Natural killer cell (primary cell): ENCODE data around the gene EPHB1. TPM values are rescaled to one million over a fixed set of nuclear protein-coding genes. Genes with fewer than 3 reads are reported as not detected.

ENCODE experiments used
- ATAC-seq, 3 donors: fragments of 150-1000 bp in 2 of 3; fragments of 200-7000 bp in 1 of 3; cut with Tn5 transposase; 1 replicate in 1 of 3; 2 replicates in 2 of 3; pipeline ENCODE4 v1.10.0; 2021; ENCODE audit warnings: mild to moderate bottlenecking in 2 of 3, moderate library complexity in 2 of 3
- DNase-seq, 2 donors: peaks; one replicate each; pipeline versions ENCODE4 v3.0.0 to v3.0.0-alpha.2; 2013 to 2021; ENCODE audit warnings: mixed read lengths in 1 of 2
- H3K27ac ChIP-seq: one replicate; pipeline ENCODE4 v1.5.1; 2013; ENCODE audit warnings: mild to moderate bottlenecking, low read length
- H3K27me3 ChIP-seq: one replicate; pipeline ENCODE4 v1.6.1; 2013; ENCODE audit warnings: low read length; ENCODE audit not compliant: control insufficient read depth, insufficient read depth
- H3K36me3 ChIP-seq: one replicate; pipeline ENCODE4 v1.6.1; 2013; ENCODE audit warnings: low read length; ENCODE audit not compliant: control insufficient read depth, insufficient read depth
- H3K4me1 ChIP-seq: one replicate; pipeline ENCODE4 v1.6.1; 2013; ENCODE audit warnings: low read length; ENCODE audit not compliant: control insufficient read depth, insufficient read depth
- H3K4me3 ChIP-seq: one replicate; pipeline ENCODE4 v1.5.1; 2013; ENCODE audit warnings: low read length
- H3K9me3 ChIP-seq: one replicate; pipeline ENCODE4 v1.6.1; 2013; ENCODE audit warnings: low read length; ENCODE audit not compliant: control insufficient read depth, insufficient read depth
- H3K27ac Mint-ChIP-seq, 2 donors: one replicate each; pipeline ENCODE4 v1.8.0; 2022; ENCODE audit warnings: mild to moderate bottlenecking in 2 of 2, mixed read lengths in 2 of 2, moderate library complexity in 1 of 2
- H3K27me3 Mint-ChIP-seq, 2 donors: one replicate each; pipeline ENCODE4 v1.8.0; 2022; ENCODE audit warnings: low read depth in 2 of 2, mixed read lengths in 2 of 2
- H3K36me3 Mint-ChIP-seq: one replicate; pipeline ENCODE4 v1.8.0; 2022; ENCODE audit warnings: mixed read lengths
- H3K4me1 Mint-ChIP-seq, 2 donors: one replicate each; pipeline ENCODE4 v1.8.0; 2022; ENCODE audit warnings: mixed read lengths in 2 of 2
- H3K4me3 Mint-ChIP-seq: one replicate; pipeline ENCODE4 v1.8.0; 2022; ENCODE audit warnings: mild to moderate bottlenecking, moderate library complexity, mixed read lengths
- H3K9me3 Mint-ChIP-seq, 2 donors: one replicate each; pipeline ENCODE4 v1.8.0; 2022; ENCODE audit warnings: mixed read lengths in 2 of 2
- CTCF ChIP-seq: fragments of 200-600 bp; IDR thresholded peaks from one replicate; pipeline ENCODE4 v1.8.0; 2022; ENCODE audit warnings: antibody characterized with exemption
- WGBS: methylation state at CpG from one replicate; pipeline ENCODE4 v1.1.7; 2013; ENCODE audit warnings: missing lambda C conversion rate; ENCODE audit not compliant: insufficient coverage; 5-methylcytosine and 5-hydroxymethylcytosine counted together
- intact Hi-C: fragments of 100-400 bp; cut with micrococcal nuclease; formaldehyde crosslinking; loops from one replicate; pipeline ENCODE4 v1.14.2; 2022
- total RNA-seq, 4 donors: library from RNA; stranded (reverse); fragments of 120-200 nt in 1 of 4; gene quantifications; one replicate each; pipeline versions ENCODE4 v1.2.3 to v1.2.4, GENCODE V29; 2013 to 2022

EPHB1 gene
- total RNA-seq, 3 donors from 2014 or later (not counting 1 experiment from before 2014, with no cell fraction given): 0.60 TPM; not detected in 2

- DNase-seq (no peak), ATAC-seq (no peak)
- no peaks in the 10 kb centered on the region for H3K27me3 Mint-ChIP-seq
- H3K36me3 ChIP-seq: no peaks in the 10 kb centered on the region
- 97% methylated on average over 3 of the region's 3 CpGs for WGBS
- TF ChIP-seq CTCF: no peak
- H3K27me3 ChIP-seq: no peaks in the 10 kb centered on the region
- H3K4me1 Mint-ChIP-seq: no peaks in the 10 kb centered on the region
- H3K4me3 ChIP-seq: no peak overlapping the region
- peaks cover 3 to 6% of the 10 kb centered on the region in 2 donors for H3K9me3 Mint-ChIP-seq
- intact Hi-C loops: no loop called here
- no peaks in the 10 kb centered on the region for H3K36me3 Mint-ChIP-seq
- no peaks in the 10 kb centered on the region for H3K9me3 ChIP-seq
- H3K4me1 ChIP-seq: no peaks in the 10 kb centered on the region
- H3K27ac ChIP-seq: no peak overlapping the region
- H3K4me3 Mint-ChIP-seq: no peak overlapping the region
- no peak overlapping the region for H3K27ac Mint-ChIP-seq
Measured at GRCh38 chr3:135140591-135140990, 345.5 kb downstream of the EPHB1 start.

- H3K4me1 Mint-ChIP-seq: no peaks in the 10 kb centered on the region
- no peaks in the 10 kb centered on the region for H3K27me3 ChIP-seq
- intact Hi-C loops: no loop called here
- DNase-seq: no peak
- peaks cover 3 to 6% of the 10 kb centered on the region in 2 donors for H3K9me3 Mint-ChIP-seq
- H3K4me1 ChIP-seq: no peaks in the 10 kb centered on the region
- no peak for TF ChIP-seq CTCF
- H3K36me3 Mint-ChIP-seq: no peaks in the 10 kb centered on the region
- H3K27me3 Mint-ChIP-seq: no peaks in the 10 kb centered on the region
- H3K27ac Mint-ChIP-seq: no peak overlapping the region
- H3K36me3 ChIP-seq: no peaks in the 10 kb centered on the region
- H3K9me3 ChIP-seq: no peaks in the 10 kb centered on the region
- ATAC-seq: no peak
- H3K27ac ChIP-seq: no peak overlapping the region
- WGBS: 85% methylated on average over 5 of the region's 5 CpGs
- H3K4me3 Mint-ChIP-seq: no peak overlapping the region
- H3K4me3 ChIP-seq: no peak overlapping the region
Measured at GRCh38 chr3:135141160-135141559, 346.1 kb downstream of the EPHB1 start.

GRCh38 chr3:135141672-135142071 lies 346.6 kb downstream of the EPHB1 start:
- no peak overlapping the region for H3K4me3 ChIP-seq
- intact Hi-C loops: no loop called here
- ATAC-seq (no peak), DNase-seq (no peak)
- no peak overlapping the region for H3K27ac ChIP-seq
- no peaks in the 10 kb centered on the region for H3K9me3 ChIP-seq
- H3K36me3 ChIP-seq: no peaks in the 10 kb centered on the region
- H3K4me3 Mint-ChIP-seq: no peak overlapping the region
- no peaks in the 10 kb centered on the region for H3K27me3 ChIP-seq
- H3K4me1 Mint-ChIP-seq: no peaks in the 10 kb centered on the region
- WGBS: 73% methylated on average over 2 of the region's 2 CpGs
- no peaks in the 10 kb centered on the region for H3K4me1 ChIP-seq
- TF ChIP-seq CTCF: no peak
- peaks cover 3 to 6% of the 10 kb centered on the region in 2 donors for H3K9me3 Mint-ChIP-seq
- no peaks in the 10 kb centered on the region for H3K36me3 Mint-ChIP-seq
- no peaks in the 10 kb centered on the region for H3K27me3 Mint-ChIP-seq
- H3K27ac Mint-ChIP-seq: no peak overlapping the region

- 90% methylated on average over 5 of the region's 5 CpGs for WGBS
- H3K9me3 Mint-ChIP-seq: peaks cover 3 to 6% of the 10 kb centered on the region in 2 donors
Measured at GRCh38 chr3:135142530-135142929, 347.5 kb downstream of the EPHB1 start.

More at GRCh38 chr3:135142530-135142929, 347.5 kb downstream of the EPHB1 start:
- no peaks in the 10 kb centered on the region for H3K9me3 ChIP-seq
- TF ChIP-seq CTCF: no peak
- H3K27ac Mint-ChIP-seq: no peak overlapping the region
- no peaks in the 10 kb centered on the region for H3K4me1 Mint-ChIP-seq
- intact Hi-C loops: no loop called here
- ATAC-seq (no peak), DNase-seq (no peak)
- H3K27ac ChIP-seq: no peak overlapping the region
- H3K4me3 ChIP-seq: no peak overlapping the region
- H3K4me3 Mint-ChIP-seq: no peak overlapping the region
- H3K4me1 ChIP-seq: no peaks in the 10 kb centered on the region
- H3K27me3 ChIP-seq: no peaks in the 10 kb centered on the region
- no peaks in the 10 kb centered on the region for H3K36me3 Mint-ChIP-seq
- H3K36me3 ChIP-seq: no peaks in the 10 kb centered on the region
- H3K27me3 Mint-ChIP-seq: no peaks in the 10 kb centered on the region
